AG09319 (cell line): ENCODE data around the gene SPOPL.
"Not testable (repeated sequence)": the region's sequence is repeated elsewhere in the genome, so short reads cannot be mapped to it uniquely, and the experiment has no call there.

Experiments used
- DNase-seq: peaks from one replicate; pipeline ENCODE4 v3.0.0-alpha.2; 2010; ENCODE audit warnings: low read depth; ENCODE audit errors: extremely low read depth
- TF ChIP-seq, protein P1 (sequence below): IDR thresholded peaks from 2 replicates; pipeline ENCODE4 v1.5.1; 2011; ENCODE audit warnings: low read depth, mild to moderate bottlenecking, inconsistent platforms, low read length, moderate library complexity

SPOPL gene

DNA sequence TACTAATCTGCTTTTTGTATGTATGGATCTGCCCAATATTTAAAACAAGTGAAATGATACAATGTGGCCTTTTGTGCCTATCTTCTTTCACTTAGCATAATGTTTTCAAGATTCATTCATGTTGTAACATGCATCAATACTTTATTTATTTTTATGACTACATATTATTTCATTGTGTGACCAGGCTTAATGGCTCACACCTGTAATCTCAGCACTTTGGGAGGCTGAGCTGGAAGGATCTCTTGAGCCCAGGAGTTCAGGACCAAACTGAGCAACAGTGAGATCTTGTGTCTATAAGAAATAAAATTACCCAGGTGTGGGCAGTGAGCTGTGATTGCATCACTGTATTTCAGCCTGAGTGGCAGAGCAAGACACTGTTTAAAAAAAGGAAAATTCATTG, 33.2 kb downstream of the SPOPL start:
- TF ChIP-seq, protein P1, sequence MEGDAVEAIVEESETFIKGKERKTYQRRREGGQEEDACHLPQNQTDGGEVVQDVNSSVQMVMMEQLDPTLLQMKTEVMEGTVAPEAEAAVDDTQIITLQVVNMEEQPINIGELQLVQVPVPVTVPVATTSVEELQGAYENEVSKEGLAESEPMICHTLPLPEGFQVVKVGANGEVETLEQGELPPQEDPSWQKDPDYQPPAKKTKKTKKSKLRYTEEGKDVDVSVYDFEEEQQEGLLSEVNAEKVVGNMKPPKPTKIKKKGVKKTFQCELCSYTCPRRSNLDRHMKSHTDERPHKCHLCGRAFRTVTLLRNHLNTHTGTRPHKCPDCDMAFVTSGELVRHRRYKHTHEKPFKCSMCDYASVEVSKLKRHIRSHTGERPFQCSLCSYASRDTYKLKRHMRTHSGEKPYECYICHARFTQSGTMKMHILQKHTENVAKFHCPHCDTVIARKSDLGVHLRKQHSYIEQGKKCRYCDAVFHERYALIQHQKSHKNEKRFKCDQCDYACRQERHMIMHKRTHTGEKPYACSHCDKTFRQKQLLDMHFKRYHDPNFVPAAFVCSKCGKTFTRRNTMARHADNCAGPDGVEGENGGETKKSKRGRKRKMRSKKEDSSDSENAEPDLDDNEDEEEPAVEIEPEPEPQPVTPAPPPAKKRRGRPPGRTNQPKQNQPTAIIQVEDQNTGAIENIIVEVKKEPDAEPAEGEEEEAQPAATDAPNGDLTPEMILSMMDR, result no peak
- DNase-seq, result no peak

DNA sequence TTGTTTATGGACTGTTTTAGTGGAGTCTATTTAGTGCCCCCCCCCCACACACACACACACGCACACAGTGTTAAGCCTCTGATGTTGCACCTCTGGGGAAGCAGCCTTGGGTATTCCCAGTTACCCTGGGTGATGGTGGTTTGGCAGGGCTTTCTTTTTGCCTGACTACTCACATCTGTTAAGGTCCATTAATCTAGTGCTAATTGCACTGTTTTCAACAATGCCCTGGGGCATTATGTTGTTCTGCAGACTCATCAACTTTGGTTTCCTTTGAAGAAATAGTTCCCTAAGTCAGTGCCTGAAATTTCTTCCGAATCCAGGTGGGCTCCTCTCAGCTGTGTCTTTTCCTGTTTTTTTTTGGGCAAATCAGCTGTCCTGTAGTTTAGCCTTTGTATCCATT, 34.7 kb downstream of the SPOPL start:
- TF ChIP-seq, protein P1, result no peak
- peak; percentile 25 for DNase-seq

DNA sequence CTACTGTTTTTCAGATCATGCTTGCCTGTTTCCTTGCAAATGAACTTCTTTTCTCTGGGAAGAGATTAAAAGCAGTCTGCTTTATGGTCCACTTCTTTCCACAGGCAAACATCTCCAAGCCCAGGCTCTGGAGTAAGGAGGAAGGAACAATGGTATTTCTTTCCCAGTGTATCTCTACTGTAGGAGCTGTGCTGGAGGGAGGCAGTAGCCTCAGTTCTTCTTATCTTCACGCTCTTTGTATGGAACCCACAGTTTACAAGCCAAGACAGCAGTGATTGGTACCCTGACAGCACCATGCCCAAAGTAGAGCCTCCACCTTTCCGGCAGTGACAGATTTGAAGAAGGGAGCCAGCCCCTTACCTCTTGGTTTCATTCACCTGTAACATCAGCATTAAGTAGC, 35.2 kb downstream of the SPOPL start:
- DNase-seq, result no peak
- TF ChIP-seq, protein P1, result no peak

DNA sequence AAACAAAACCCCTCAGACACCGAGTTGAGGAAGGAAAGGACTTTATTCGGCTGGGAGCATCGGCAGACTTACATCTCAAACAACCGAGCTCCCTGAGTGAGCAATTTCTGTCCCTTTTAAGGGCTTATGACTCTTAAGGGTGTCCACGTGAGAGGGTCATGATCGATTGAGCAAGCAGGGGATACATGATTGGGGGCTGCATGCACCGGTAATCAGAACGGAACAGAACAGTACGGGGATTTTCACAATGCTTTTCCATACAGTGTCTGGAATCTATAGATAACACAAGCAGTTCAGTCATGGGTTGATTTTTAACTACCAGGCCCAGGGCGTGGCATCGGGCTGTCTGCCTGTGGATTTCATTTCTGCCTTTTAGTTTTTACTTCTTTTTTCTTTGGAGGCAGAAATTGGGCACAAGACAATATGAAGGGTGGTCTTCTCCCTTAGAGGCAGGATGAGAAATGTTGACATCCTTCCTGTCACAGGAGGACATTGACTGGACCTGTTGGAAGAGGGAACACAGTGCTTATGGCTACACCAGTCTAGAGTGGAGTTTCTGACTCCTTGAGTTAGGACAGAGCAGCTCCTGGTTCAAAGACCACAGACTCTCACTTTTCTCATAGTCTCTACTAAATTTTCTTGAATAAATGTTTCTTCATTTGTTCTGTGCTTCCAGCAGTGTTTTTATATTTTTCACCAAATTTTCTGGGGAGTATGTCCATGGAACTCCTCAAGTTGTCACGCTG, 35.8 kb downstream of the SPOPL start:
- TF ChIP-seq, protein P1, result no peak
- DNase-seq, result no peak

DNA sequence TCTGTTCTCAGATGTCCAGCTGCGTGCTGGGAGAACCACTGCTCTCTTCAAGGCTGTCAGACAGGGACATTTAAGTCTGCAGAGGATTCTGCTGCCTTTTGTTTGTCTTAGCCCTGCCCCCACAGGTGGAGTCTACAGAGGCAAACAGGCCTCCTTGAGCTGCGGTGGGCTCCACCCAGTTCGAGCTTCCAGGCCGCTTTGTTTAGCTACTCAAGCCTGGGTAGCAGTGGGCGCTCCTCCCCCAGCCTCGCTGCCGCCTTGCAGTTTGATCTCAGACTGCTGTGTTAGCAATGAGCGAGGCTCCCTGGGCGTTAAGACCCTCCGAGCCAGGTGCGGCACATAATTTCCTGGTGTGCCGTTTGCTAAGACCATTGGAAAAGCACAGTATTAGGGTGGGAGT, 42.6 kb downstream of the SPOPL start:
- not testable (repeated sequence) for DNase-seq

DNA sequence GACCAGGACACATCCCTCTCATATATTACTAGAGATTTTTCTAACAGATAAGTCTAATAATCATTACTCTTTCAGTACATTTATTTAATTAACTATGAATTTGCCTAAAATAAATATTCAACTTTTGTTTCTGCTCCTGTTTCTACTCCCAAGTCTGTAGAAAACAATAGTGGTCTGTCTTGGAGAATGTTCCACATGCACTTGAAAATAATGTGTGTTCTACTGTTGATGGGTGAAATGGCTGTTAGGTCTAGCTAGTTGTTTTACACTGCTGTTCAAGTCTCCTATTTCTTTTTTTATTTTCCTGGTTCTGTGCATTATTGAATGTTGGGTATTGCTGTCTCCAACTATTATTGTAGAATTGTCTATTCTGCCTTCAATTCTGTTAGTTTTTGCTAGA, 47.2 kb downstream of the SPOPL start:
- DNase-seq, result no peak
- TF ChIP-seq, protein P1, result no peak

DNA sequence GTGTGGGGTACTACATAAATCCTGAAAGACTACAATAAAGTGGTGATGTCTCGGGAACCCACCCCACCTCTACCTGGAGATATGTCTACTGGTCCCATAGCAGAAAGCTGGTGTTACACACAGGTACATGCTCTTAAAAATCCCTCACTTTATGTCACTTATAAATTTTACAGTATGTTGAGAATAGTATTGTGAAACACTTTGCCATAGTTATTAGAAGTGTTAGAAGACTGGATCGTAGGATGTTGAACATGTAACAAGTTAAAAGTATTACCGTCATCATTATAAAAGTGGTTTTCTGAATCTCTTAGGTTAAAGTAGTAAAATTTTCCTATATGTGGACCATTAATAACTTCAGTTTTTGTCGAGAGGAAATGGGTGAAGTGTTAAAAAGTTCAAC, 48.6 kb downstream of the SPOPL start:
- no peak for DNase-seq
- TF ChIP-seq, protein P1, result no peak

DNA sequence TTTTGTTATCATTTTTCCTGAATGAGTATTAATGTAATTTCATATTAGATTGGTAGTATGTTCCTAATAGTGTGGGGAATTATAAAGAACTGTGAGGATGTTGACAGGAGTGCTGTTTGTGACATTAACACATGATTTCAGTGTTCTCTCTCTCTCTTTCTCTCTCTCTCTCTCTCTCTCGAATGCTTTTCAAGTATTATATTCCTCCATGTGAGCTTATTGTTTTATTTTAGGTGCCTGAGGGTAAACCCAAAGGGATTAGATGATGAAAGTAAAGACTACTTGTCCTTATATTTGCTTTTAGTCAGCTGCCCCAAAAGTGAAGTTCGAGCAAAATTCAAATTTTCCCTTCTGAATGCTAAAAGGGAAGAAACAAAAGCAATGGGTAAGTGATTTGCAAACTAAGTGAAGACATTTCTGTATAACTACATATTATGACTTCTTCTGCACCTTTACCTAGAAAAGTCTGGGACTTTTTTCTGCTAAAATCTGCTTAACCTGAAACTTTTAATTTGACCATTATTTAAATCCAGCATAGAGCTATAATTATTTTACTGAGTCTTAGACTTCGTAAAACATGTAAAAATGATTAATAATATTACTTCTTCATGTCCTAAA, 49.2 kb downstream of the SPOPL start:
- no peak for DNase-seq
- TF ChIP-seq, protein P1, result no peak
